Measurements from ENCODE around the gene PHF2.

GRCh38 chr9:93657331-93658111 is 81.1 kb downstream of the PHF2 start:
- TF ChIP-seq CTCF (IDR thresholded peaks at IDR 0.05) (no peak), POLR2A (IDR thresholded peaks at IDR 0.05) (no peak)

Data from body of pancreas (tissue), 4 donors.